ENCODE measurements around the gene CTDSPL. TPM values are rescaled to one million over a fixed set of nuclear protein-coding genes. Genes with fewer than 3 reads are reported as not detected.

CTDSPL gene
- total RNA-seq, 1 experiment from 2014 or later, result 34.4 TPM

- intact Hi-C loops (cut with micrococcal nuclease), result no loop called here
- no peak for DNase-seq (ENCODE audit: low read depth, low spot score)
- H3K9me2 ChIP-seq (ENCODE audit: insufficient read depth), result no peaks in the 10 kb centered on the region
- H3K9me3 ChIP-seq (ENCODE audit: control insufficient read depth in 1 of 2, insufficient read depth in 1 of 2, low read depth in 1 of 2, low read length in 2 of 2), result no peaks in the 10 kb centered on the region; a peak in 1 of 4 replicates
- TF ChIP-seq CBX3 (IDR thresholded peaks at IDR 0.05; ENCODE audit: low read depth), result no peak
- TF ChIP-seq CTCF (IDR thresholded peaks at IDR 0.05 in 2 of 3, conservative IDR thresholded peaks at IDR 0.05 in 1 of 3; ENCODE audit: borderline replicate concordance in 1 of 3, insufficient read depth in 1 of 3, low read depth in 2 of 3, low read length in 2 of 3), result no peak
- TF ChIP-seq TCF7L2 (IDR thresholded peaks at IDR 0.05; ENCODE audit: borderline replicate concordance, extremely low read depth, insufficient read depth, insufficient read length), result no peak
- no peak for TF ChIP-seq YY1 (IDR thresholded peaks at IDR 0.05; ENCODE audit: extremely low read depth, insufficient replicate concordance, low read depth, low read length)
- TF ChIP-seq EZH2 (IDR thresholded peaks at IDR 0.05), result no peak
- no peak for TF ChIP-seq REST (IDR thresholded peaks at IDR 0.05; ENCODE audit: low read depth)
- no peak for TF ChIP-seq POLR2AphosphoS5 (IDR thresholded peaks at IDR 0.05; ENCODE audit: low read depth, low read length)
- TF ChIP-seq MAX (IDR thresholded peaks at IDR 0.05), result no peak
- TF ChIP-seq SIN3A (IDR thresholded peaks at IDR 0.05; ENCODE audit: low read depth), result no peak
- no peak for TF ChIP-seq SP1 (IDR thresholded peaks at IDR 0.05; ENCODE audit: low read depth)
- no peak for TF ChIP-seq FOSL1 (IDR thresholded peaks at IDR 0.05; ENCODE audit: low read depth)
- no TSS peak for BruUV-seq (replicated peaks)
- no peak for ATAC-seq
- ChIA-PET CTCF (no interaction called here), POLR2A (no interaction called here), RAD21 (ENCODE audit: low non-redundant PET in 1 of 2, low total read pairs in 2 of 2, uncharacterized antibody in 2 of 2, unreplicated experiment in 2 of 2) (no interaction called here)
- no peaks in the 10 kb centered on the region for H4K20me1 ChIP-seq (ENCODE audit: insufficient read depth)
- no peak overlapping the region for H2AFZ ChIP-seq (ENCODE audit: low read depth, low read length, poor library complexity, severe bottlenecking)
- H3K27ac ChIP-seq (ENCODE audit: low read depth, low read length), result no peak overlapping the region
- no peak overlapping the region for H3K4me2 ChIP-seq (ENCODE audit: low read length)
- no peak overlapping the region for H3K4me3 ChIP-seq (replicated peaks in 1 of 2; ENCODE audit: low read depth in 1 of 2, low read length in 2 of 2)
- H3K4me1 ChIP-seq (ENCODE audit: control insufficient read depth in 1 of 2, insufficient read depth in 2 of 2, low read length in 2 of 2), result no peaks in the 10 kb centered on the region
- no peak overlapping the region for H3K9ac ChIP-seq (ENCODE audit: low read length)
- H3K79me2 ChIP-seq (ENCODE audit: insufficient read depth, low read length), result no peaks in the 10 kb centered on the region
- no peaks in the 10 kb centered on the region for H3K27me3 ChIP-seq (ENCODE audit: insufficient read depth, low read length)
- peaks cover 0 to 7% of the 10 kb centered on the region in 2 experiments; a peak in 2 of 4 replicates for H3K36me3 ChIP-seq (ENCODE audit: control insufficient read depth in 1 of 2, insufficient read depth in 2 of 2, low read length in 2 of 2)
Measured at GRCh38 chr3:38017445-38018295, 156.0 kb downstream of the CTDSPL start.

All from HCT116 (cell line).